GM18505 (cell line): ENCODE data around the gene RUNX2.

Experiments
- ATAC-seq: cut with Tn5 transposase; IDR thresholded peaks from one replicate; pipeline ENCODE4 v1.9.1; 2021; ENCODE audit not compliant: unreplicated experiment
- POLR2A ChIP-seq: IDR thresholded peaks from 4 replicates; pipeline ENCODE4 v1.6.1; 2011; ENCODE audit warnings: borderline replicate concordance; ENCODE audit not compliant: insufficient read depth, insufficient read length; ENCODE audit errors: extremely low read depth

RUNX2 gene

GRCh38 chr6:45574014-45574461 is 245.9 kb downstream of the RUNX2 start:
- no peak for TF ChIP-seq POLR2A
- ATAC-seq: no peak

DNA sequence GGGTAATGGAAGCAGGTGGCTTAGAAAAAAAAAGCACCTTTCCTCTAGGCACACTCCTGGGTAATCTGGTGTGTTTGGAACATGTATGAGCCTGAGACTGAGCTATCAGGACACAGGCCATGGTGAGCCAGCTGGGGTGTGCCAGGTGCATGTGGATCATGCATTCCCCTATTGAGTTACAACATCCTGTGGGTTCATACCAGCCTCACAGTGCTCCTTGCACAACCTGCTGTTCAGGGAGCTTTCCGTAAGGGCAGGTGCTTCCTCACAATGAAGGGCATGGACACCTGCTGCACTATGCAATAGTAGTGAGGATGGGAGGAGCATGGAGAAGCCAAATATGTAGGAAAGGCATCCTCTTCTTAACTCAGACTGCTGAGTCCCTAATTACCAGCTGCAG is 246.8 kb downstream of the RUNX2 start:
- no peak for TF ChIP-seq POLR2A

GRCh38 chr6:45576648-45577624 is 248.8 kb downstream of the RUNX2 start:
- no peak for TF ChIP-seq POLR2A
- no peak for ATAC-seq

More for the DNA sequence above, 246.8 kb downstream of the RUNX2 start:
- ATAC-seq: no peak

- ATAC-seq: no peak
- TF ChIP-seq POLR2A: no peak
Measured at GRCh38 chr6:45577836-45578504, 249.8 kb downstream of the RUNX2 start.

DNA sequence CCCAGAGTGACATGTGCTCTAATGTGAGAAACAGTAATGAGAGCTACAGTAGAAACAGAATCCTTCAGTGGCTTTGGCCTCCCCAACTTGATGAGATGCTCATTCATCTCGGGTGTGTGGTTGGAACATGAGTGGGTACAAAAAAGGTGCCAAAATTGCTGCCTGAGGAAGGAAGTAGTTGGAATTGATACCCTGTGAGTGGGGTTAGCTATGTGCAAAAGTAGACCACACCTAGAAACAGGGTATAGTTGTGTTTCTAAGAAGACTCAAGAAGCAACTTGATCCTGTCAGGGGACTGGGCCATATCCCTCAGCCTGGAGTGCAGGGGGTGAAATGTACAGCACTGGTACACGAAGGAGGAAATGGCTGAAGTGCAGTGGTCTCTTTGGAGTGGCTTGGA is 256.0 kb downstream of the RUNX2 start:
- ATAC-seq: no peak
- no peak for TF ChIP-seq POLR2A

DNA sequence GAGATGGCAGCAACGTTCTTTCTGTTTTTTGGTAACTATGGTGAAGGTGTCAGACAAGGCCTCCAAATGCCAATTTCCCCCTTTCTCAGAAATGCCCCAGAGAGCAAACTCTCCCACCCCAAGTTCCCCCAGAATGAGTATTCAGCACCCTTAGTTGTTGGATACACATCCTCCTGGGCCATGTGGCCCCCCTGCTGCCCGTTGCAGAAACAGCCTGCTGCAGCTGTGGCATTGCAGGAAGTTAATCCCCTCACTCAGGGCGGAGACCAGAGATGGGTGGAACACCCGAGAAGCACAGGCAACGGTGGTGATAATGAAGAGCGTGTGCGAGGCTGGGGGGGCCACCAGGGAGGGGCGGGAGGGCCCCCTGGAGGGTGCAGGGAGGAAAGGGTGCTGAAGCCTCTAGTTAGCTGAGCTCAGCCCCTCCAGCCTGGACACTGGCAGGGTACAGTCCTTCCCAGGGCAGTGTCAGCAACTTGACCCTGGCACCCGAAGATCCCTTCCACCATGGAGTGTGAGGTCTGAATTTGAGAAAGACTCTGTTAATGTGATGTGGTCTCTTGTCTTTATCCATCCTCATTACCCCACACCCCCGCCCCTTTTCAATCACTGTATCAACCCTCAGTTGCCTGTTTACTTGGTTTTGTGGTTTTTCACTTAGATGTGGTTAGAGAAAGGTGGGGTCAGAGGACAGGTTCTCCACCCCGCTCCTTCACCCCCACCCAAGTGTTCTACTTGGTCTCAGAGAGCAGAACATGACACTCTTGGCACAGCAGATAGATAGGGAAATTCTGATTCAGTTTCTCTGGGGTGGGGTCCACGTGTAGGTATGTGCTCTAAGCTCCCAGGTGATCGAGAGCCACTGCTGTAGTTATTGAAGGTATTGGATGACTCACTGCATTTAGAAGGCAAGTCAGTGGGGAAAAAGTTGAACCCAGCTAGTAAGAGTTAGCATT is 258.4 kb downstream of the RUNX2 start:
- no peak for TF ChIP-seq POLR2A
- ATAC-seq: no peak

- ATAC-seq: no peak
- TF ChIP-seq POLR2A: no peak
Measured at GRCh38 chr6:45587229-45588060, 259.3 kb downstream of the RUNX2 start.

- ATAC-seq: no peak
Measured at GRCh38 chr6:45589367-45589766, 261.2 kb downstream of the RUNX2 start.

DNA sequence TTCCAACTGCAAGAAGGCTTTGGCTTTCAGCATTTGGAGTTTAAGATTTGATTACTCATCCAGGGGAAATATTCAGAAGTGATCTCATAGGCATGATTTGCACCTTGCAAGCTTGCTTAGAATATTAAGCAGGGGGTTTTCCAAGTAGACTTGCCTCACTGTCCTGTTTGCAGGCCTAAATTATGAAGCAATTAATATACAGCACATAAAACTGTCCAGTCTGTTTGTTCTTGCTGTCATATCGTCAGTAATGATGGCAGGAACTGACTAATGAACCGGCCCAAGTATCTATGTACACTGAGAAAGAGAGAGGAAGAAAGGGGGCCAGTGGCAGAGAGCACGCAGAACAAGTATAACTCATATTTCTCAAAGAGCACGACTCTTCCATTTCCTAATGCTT is 262.1 kb downstream of the RUNX2 start:
- ATAC-seq: no peak
- TF ChIP-seq POLR2A: no peak

More at GRCh38 chr6:45589367-45589766, 261.2 kb downstream of the RUNX2 start:
- no peak for TF ChIP-seq POLR2A

GRCh38 chr6:45590696-45591184 is 262.6 kb downstream of the RUNX2 start:
- no peak for ATAC-seq
- no peak for TF ChIP-seq POLR2A

DNA sequence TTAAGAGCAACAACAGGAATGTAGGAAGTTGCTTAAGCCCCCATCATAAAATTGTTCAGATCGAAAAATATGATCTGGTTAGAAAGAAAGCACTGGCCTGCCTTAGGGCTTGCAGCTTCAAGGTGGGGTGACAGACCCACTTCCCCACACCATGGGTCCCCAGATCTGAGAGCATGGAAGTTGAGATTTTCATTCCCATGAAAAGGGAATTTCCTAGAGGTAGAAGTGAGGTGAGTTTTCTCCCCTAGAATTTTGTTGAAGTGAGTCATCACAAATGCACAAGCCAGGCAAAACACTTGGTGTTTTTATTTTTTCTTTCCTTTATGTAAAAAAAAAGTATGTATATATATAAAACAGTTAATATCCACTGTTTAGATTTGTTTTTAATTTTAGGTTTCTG is 263.2 kb downstream of the RUNX2 start:
- no peak for ATAC-seq

GRCh38 chr6:45591890-45592289 is 263.8 kb downstream of the RUNX2 start:
- no peak for ATAC-seq
- no peak for TF ChIP-seq POLR2A

More for the DNA sequence above, 263.2 kb downstream of the RUNX2 start:
- no peak for TF ChIP-seq POLR2A
